SU-DHL-6 (cell line): Measurements from ENCODE around the gene DOK4.

Source experiments
- H2AFZ ChIP-seq: fragments of 200-600 bp; sonication (generic); 2 replicates; pipeline ENCODE4 v1.6.1; 2014; ENCODE audit warnings: low read depth, mild to moderate bottlenecking, moderate library complexity, mixed read lengths, antibody characterized with exemption, low read length; ENCODE audit not compliant: severe bottlenecking
- H3F3A ChIP-seq: fragments of 200-600 bp; shearing (Covaris generic); 2 replicates; pipeline ENCODE4 v1.6.0; 2016; ENCODE audit warnings: antibody characterized with exemption, mild to moderate bottlenecking; ENCODE audit not compliant: insufficient read depth
- H3K27ac ChIP-seq: fragments of 200-600 bp; sonication (generic); 2 replicates; pipeline ENCODE4 v1.5.1; 2016; ENCODE audit warnings: low read depth, mild to moderate bottlenecking, low read length, moderate library complexity, mixed read lengths
- H3K27me3 ChIP-seq: fragments of 200-600 bp; sonication (generic), shearing (Covaris generic); 2 replicates; pipeline ENCODE4 v1.6.0; 2014; ENCODE audit warnings: mild to moderate bottlenecking, low read length
- H3K36me3 ChIP-seq: fragments of 200-600 bp; sonication (generic); 2 replicates; pipeline ENCODE4 v1.6.1; 2014; ENCODE audit warnings: mild to moderate bottlenecking, low read length, mixed read lengths
- H3K4me2 ChIP-seq: fragments of 300-600, 200-600 bp; shearing (Covaris generic), sonication (generic); 2 replicates; pipeline ENCODE4 v1.6.0; 2014; ENCODE audit warnings: low read length, low read depth, mild to moderate bottlenecking; ENCODE audit not compliant: poor library complexity, severe bottlenecking
- H3K4me3 ChIP-seq: fragments of 200-600 bp; sonication (generic); 2 replicates; pipeline ENCODE4 v1.5.1; 2014; ENCODE audit warnings: antibody characterized with exemption, low read length, mild to moderate bottlenecking, mixed read lengths; ENCODE audit not compliant: insufficient read depth, poor library complexity, severe bottlenecking
- H3K79me2 ChIP-seq: fragments of 200-600 bp; sonication (generic); 2 replicates; pipeline ENCODE4 v1.6.1; 2014; ENCODE audit warnings: mild to moderate bottlenecking, low read length, moderate library complexity; ENCODE audit not compliant: insufficient read depth
- H3K9ac ChIP-seq: fragments of 200-600 bp; sonication (generic); 2 replicates; pipeline ENCODE4 v1.7.0; 2014; ENCODE audit warnings: mild to moderate bottlenecking, low read length
- H3K9me2 ChIP-seq: fragments of 200-600 bp; sonication (generic); replicated peaks from 2 replicates; pipeline ENCODE4 v1.6.1; 2014; ENCODE audit warnings: low read length; ENCODE audit not compliant: insufficient read depth
- H3K9me3 ChIP-seq: fragments of 200-600 bp; sonication (generic); 2 replicates; pipeline ENCODE4 v1.6.1; 2014; ENCODE audit warnings: low read length, mixed read lengths; ENCODE audit not compliant: insufficient read depth
- H4K20me1 ChIP-seq: fragments of 200-600 bp; sonication (generic); 2 replicates; pipeline ENCODE4 v1.6.1; 2014; ENCODE audit warnings: low read depth, mild to moderate bottlenecking, antibody characterized with exemption, low read length, moderate library complexity, mixed read lengths
- CTCF ChIP-seq: fragments of 200-600 bp; sonication (generic); IDR thresholded peaks from one replicate; pipeline ENCODE4 v1.5.1; 2017; ENCODE audit warnings: antibody characterized with exemption, mild to moderate bottlenecking, low read length, moderate library complexity; ENCODE audit not compliant: insufficient read depth, poor library complexity, severe bottlenecking
- EZH2phosphoT487 ChIP-seq: fragments of 200-600 bp; sonication (generic), shearing (Covaris generic); conservative IDR thresholded peaks from 2 replicates; pipeline ENCODE4 v1.6.1; 2018; ENCODE audit warnings: mild to moderate bottlenecking, antibody characterized with exemption, low read length, moderate library complexity, mixed read lengths

DOK4 gene

GRCh38 chr16:57534337-57534880 is 48.1 kb upstream of the DOK4 start:
- no peak for TF ChIP-seq CTCF
- no peak for TF ChIP-seq EZH2phosphoT487
- Histone ChIP-seq H3K4me2 (no peak overlapping the region), H4K20me1 (no peaks in the 10 kb centered on the region), H3K9me3 (no peaks in the 10 kb centered on the region), H3K27me3 (no peaks in the 10 kb centered on the region), H3K4me3 (no peak overlapping the region), H3K9me2 (no peaks in the 10 kb centered on the region), H2AFZ (no peak overlapping the region), H3K79me2 (no peaks in the 10 kb centered on the region), H3F3A (0 out of 2 replicates have a peak, but pooled peaks cover 5% of the 10 kb centered on the region), H3K9ac (no peak overlapping the region), H3K27ac (no peak overlapping the region), H3K36me3 (no peaks in the 10 kb centered on the region)

DNA sequence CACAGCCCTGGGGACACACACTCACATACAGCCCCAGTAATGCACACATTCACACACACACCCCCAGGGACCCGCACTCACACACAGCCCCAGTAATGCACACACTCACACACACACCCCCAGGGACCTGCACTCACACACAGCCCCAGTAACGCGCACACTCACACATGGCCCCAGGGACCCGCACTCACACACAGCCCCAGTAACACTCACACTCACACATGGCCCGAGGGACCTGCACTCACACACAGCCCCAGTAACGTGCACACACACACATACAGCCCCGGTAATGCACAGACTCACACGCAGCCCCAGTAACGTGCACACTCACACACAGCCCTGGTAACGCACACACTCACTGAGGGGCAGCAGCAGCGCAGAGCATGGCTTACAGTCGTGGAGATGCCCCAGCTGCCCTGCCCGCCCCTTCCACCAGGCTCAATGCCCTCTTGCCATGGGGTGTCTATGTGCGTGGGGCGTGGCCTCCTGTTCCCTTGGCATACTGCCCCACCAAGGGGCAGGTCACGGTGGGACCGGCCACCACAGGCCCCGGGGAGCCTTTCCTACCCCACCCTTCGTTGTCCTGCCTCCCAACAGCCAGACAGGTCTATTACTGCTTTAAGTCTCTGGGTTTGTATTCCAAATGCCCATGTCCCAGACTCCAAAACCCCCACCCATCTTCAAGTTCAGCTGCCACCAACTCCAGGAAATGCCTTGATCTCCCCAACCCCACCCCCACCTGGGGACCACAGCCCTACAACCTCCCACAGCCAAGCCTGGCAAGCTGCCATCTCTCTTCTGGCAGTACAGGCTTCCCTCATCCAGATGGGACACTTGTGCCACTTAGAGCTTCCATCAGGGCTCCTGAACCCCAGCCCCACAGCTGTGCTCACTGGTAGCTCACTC is 47.4 kb upstream of the DOK4 start:
- Histone ChIP-seq H3F3A (0 out of 2 replicates have a peak, but pooled peaks cover 5% of the 10 kb centered on the region), H3K9me2 (no peaks in the 10 kb centered on the region), H2AFZ (no peak overlapping the region), H3K4me3 (no peak overlapping the region), H3K79me2 (no peaks in the 10 kb centered on the region), H3K27me3 (no peaks in the 10 kb centered on the region), H3K4me2 (no peak overlapping the region), H3K36me3 (no peaks in the 10 kb centered on the region), H3K27ac (no peak overlapping the region), H4K20me1 (no peaks in the 10 kb centered on the region), H3K9ac (no peak overlapping the region), H3K9me3 (no peaks in the 10 kb centered on the region)
- TF ChIP-seq EZH2phosphoT487 (no peak), CTCF (no peak)

- Histone ChIP-seq H3F3A (0 out of 2 replicates have a peak, but pooled peaks cover under 1% of the 10 kb centered on the region), H4K20me1 (no peaks in the 10 kb centered on the region), H3K27me3 (no peaks in the 10 kb centered on the region), H3K36me3 (no peaks in the 10 kb centered on the region), H3K9me3 (no peaks in the 10 kb centered on the region), H2AFZ (no peak overlapping the region), H3K9me2 (no peaks in the 10 kb centered on the region), H3K9ac (no peak overlapping the region), H3K27ac (no peak overlapping the region), H3K4me3 (no peak overlapping the region), H3K79me2 (no peaks in the 10 kb centered on the region), H3K4me2 (no peak overlapping the region)
- no peak for TF ChIP-seq CTCF
- no peak for TF ChIP-seq EZH2phosphoT487
These were observed 46.0 kb upstream of the DOK4 start for GRCh38 chr16:57532266-57532625.
